Loucy (cell line): ENCODE measurements around the gene FHL3.

Source experiments
- EZH2phosphoT487 ChIP-seq: fragments of 200-600 bp; IDR thresholded peaks from 2 replicates; pipeline ENCODE4 v1.6.1; 2018; ENCODE audit warnings: antibody characterized with exemption, mild to moderate bottlenecking, moderate library complexity, borderline replicate concordance
- TF ChIP-seq, protein P1 (sequence below): fragments of 200-600 bp; sonication (generic); conservative IDR thresholded peaks from 2 replicates; pipeline ENCODE4 v1.5.1; 2014; ENCODE audit warnings: mild to moderate bottlenecking, antibody characterized with exemption, low read length

DNA sequence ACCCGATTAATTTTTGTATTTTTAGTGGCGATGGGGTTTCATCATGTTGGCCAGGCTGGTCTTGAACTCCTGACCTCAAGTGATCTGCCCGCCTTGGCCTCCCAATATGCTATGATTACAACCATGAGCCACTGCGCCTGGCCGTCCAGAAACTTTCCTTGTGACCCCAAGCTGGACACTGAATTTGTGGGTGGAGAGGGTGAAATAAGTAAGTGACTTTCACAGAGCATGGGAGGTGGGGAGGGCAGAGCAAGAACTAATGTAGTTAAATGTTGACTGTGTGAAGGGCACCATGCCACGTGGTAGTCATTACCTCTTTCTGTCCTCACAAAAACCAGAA lies 4.5 kb upstream of the FHL3 start:
- TF ChIP-seq, protein P1, sequence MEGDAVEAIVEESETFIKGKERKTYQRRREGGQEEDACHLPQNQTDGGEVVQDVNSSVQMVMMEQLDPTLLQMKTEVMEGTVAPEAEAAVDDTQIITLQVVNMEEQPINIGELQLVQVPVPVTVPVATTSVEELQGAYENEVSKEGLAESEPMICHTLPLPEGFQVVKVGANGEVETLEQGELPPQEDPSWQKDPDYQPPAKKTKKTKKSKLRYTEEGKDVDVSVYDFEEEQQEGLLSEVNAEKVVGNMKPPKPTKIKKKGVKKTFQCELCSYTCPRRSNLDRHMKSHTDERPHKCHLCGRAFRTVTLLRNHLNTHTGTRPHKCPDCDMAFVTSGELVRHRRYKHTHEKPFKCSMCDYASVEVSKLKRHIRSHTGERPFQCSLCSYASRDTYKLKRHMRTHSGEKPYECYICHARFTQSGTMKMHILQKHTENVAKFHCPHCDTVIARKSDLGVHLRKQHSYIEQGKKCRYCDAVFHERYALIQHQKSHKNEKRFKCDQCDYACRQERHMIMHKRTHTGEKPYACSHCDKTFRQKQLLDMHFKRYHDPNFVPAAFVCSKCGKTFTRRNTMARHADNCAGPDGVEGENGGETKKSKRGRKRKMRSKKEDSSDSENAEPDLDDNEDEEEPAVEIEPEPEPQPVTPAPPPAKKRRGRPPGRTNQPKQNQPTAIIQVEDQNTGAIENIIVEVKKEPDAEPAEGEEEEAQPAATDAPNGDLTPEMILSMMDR, result no peak
- TF ChIP-seq EZH2phosphoT487, result no peak
